HepG2 (cell line): ENCODE measurements around the gene CACNA1H. TPM values are rescaled to one million over a fixed set of nuclear protein-coding genes. Genes with fewer than 3 reads are reported as not detected.

ENCODE experiments used
- ATAC-seq: fragments of 200-7000 bp; cut with Tn5 transposase; 3 replicates; pipeline ENCODE4 v1.9.1; 2020; ENCODE audit warnings: mild to moderate bottlenecking, moderate library complexity
- BruUV-seq: library from RNA; stranded (reverse); fragments of 400-500 nt; replicated peaks from 2 replicates; lab custom pipeline; 2021; lab: Mats Ljungman, UMichigan
- CTCF ChIA-PET: fragments of 300-600 bp; formaldehyde crosslinking; extraction: SDS; loops from one replicate; lab custom pipeline; 2021; ENCODE audit warnings: low total read pairs, inconsistent platforms, low intra/inter-chr PET ratio; lab: Yijun Ruan, JAX
- POLR2A ChIA-PET: fragments of 350-600 bp; sonication (Branson Sonifier 250); formaldehyde crosslinking; loops from one replicate; lab custom pipeline; 2020; ENCODE audit warnings: antibody characterized with exemption, inconsistent platforms; lab: Yijun Ruan, JAX
- DNase-seq: peaks from one replicate; pipeline ENCODE4 v3.0.0-alpha.2; 2015; ENCODE audit warnings: low spot score
- FAIRE-seq: peaks from 3 replicates; lab custom pipeline; 2011; peaks lifted over from hg19 to GRCh38; lab: Jason Lieb, UNC
- H2AFZ ChIP-seq: one replicate; pipeline ENCODE4 v1.6.1; 2011; ENCODE audit warnings: low read length, inconsistent platforms
- H3K27ac ChIP-seq: fragments of 300-600 bp; 3 replicates; pipeline ENCODE4 v1.8.0; 2011; ENCODE audit warnings: mixed run types, mild to moderate bottlenecking, mixed read lengths, low read length, inconsistent platforms; ENCODE audit not compliant: insufficient read depth; ENCODE audit errors: extremely low read length
- H3K27me3 ChIP-seq, 2 experiments: fragments of 200-600 bp in 1 of 2; 2 replicates in 1 of 2; 3 replicates in 1 of 2; pipeline versions ENCODE4 v1.6.0 to v1.8.0; 2011; ENCODE audit warnings: low read length in 2 of 2, mild to moderate bottlenecking in 2 of 2, moderate library complexity in 2 of 2, inconsistent platforms in 1 of 2; ENCODE audit not compliant: insufficient read depth in 2 of 2, control insufficient read depth in 1 of 2
- H3K36me3 ChIP-seq, 2 experiments: fragments of 200-600 bp in 1 of 2; replicated peaks in 1 of 2; 2 replicates in 1 of 2; 3 replicates in 1 of 2; pipeline versions ENCODE4 v1.5.1 to v1.8.0; 2011; ENCODE audit warnings: low read length in 2 of 2, inconsistent platforms in 1 of 2; ENCODE audit not compliant: insufficient read depth in 2 of 2, control insufficient read depth in 1 of 2
- H3K4me1 ChIP-seq: 2 replicates; pipeline ENCODE4 v1.5.1; 2012; ENCODE audit warnings: low read length, inconsistent platforms; ENCODE audit not compliant: insufficient read depth
- H3K4me2 ChIP-seq: 2 replicates; pipeline ENCODE4 v1.6.0; 2011; ENCODE audit warnings: low read depth, low read length, inconsistent platforms
- H3K4me3 ChIP-seq, 3 experiments: fragments of 200-600 bp in 1 of 3; sonication (generic), shearing (Covaris generic) in 1 of 3; replicated peaks in 1 of 3; 2 replicates each; pipeline ENCODE4 v1.5.1; 2011 to 2016; ENCODE audit warnings: low read length in 3 of 3, inconsistent platforms in 2 of 3, low read depth in 2 of 3, mild to moderate bottlenecking in 2 of 3, control low read depth in 1 of 3, mixed read lengths in 1 of 3; ENCODE audit not compliant: insufficient read depth in 1 of 3
- H3K79me2 ChIP-seq: one replicate; pipeline ENCODE4 v1.6.1; 2011; ENCODE audit warnings: low read length, inconsistent platforms; ENCODE audit not compliant: insufficient read depth
- H3K9ac ChIP-seq: 2 replicates; pipeline ENCODE4 v1.6.0; 2011; ENCODE audit warnings: mild to moderate bottlenecking, low read depth, low read length, inconsistent platforms; ENCODE audit not compliant: insufficient read depth
- H3K9me3 ChIP-seq: 2 replicates; pipeline ENCODE4 v1.5.1; 2012; ENCODE audit warnings: mild to moderate bottlenecking, low read length
- H4K20me1 ChIP-seq: 2 replicates; pipeline ENCODE4 v1.6.0; 2011; ENCODE audit warnings: inconsistent platforms, mild to moderate bottlenecking, low read length, moderate library complexity; ENCODE audit not compliant: insufficient read depth
- CEBPG ChIP-seq: IDR thresholded peaks from 2 replicates; pipeline ENCODE4 v1.6.1; 2016
- CERS6 ChIP-seq: sonication (generic); formaldehyde crosslinking; IDR thresholded peaks from 2 replicates; pipeline ENCODE4 v1.5.0; 2020; ENCODE audit warnings: missing genetic modification reagents
- CTCF ChIP-seq: sonication (generic); formaldehyde crosslinking; IDR thresholded peaks from 2 replicates; pipeline ENCODE4 v1.5.0; 2020; ENCODE audit warnings: mild to moderate bottlenecking, missing genetic modification reagents, moderate library complexity
- GABPB1 ChIP-seq: IDR thresholded peaks from 2 replicates; pipeline ENCODE4 v1.6.1; 2016; ENCODE audit warnings: mild to moderate bottlenecking, missing genetic modification reagents, moderate library complexity, missing compliant biosample characterization
- HIC2 ChIP-seq: sonication (generic); formaldehyde crosslinking; IDR thresholded peaks from 2 replicates; pipeline ENCODE4 v1.9.0; 2022; ENCODE audit warnings: low read depth, missing genetic modification reagents
- KLF6 ChIP-seq: IDR thresholded peaks from 2 replicates; pipeline ENCODE4 v1.8.0; 2016; ENCODE audit warnings: missing biosample characterization, missing genetic modification reagents
- NBN ChIP-seq: fragments of 450-650 bp; conservative IDR thresholded peaks from 2 replicates; pipeline ENCODE4 v1.6.1; 2017
- NONO ChIP-seq, 2 experiments: fragments of 450-650 bp in 1 of 2; sonication (generic) in 1 of 2; formaldehyde crosslinking in 1 of 2; IDR thresholded peaks in 1 of 2; conservative IDR thresholded peaks in 1 of 2; 2 replicates each; pipeline versions ENCODE4 v1.6.1 to v1.8.0; 2017 to 2022; ENCODE audit warnings: mild to moderate bottlenecking in 1 of 2, missing genetic modification reagents in 1 of 2, moderate library complexity in 1 of 2
- U2AF1 ChIP-seq: fragments of 200-400 bp; formaldehyde crosslinking; optimal IDR thresholded peaks from 2 replicates; pipeline ENCODE3; 2017; ENCODE audit warnings: mild to moderate bottlenecking, low read depth, low read length
- ZNF33A ChIP-seq: sonication (generic); formaldehyde crosslinking; IDR thresholded peaks from 2 replicates; pipeline ENCODE4 v1.5.1; 2020; ENCODE audit warnings: missing genetic modification reagents, mild to moderate bottlenecking, moderate library complexity, borderline replicate concordance
- ZNF512 ChIP-seq: sonication (generic); formaldehyde crosslinking; IDR thresholded peaks from 2 replicates; pipeline ENCODE4 v1.4.0; 2020; ENCODE audit warnings: mild to moderate bottlenecking, missing genetic modification reagents
- ZNF703 ChIP-seq: sonication (generic); formaldehyde crosslinking; IDR thresholded peaks from 2 replicates; pipeline ENCODE4 v1.5.1; 2020; ENCODE audit warnings: missing genetic modification reagents, mild to moderate bottlenecking, moderate library complexity, borderline replicate concordance
- ZNF83 ChIP-seq: sonication (generic); formaldehyde crosslinking; IDR thresholded peaks from 2 replicates; pipeline ENCODE4 v1.4.0; 2020; ENCODE audit warnings: missing genetic modification reagents, mild to moderate bottlenecking, borderline replicate concordance
- ZXDC ChIP-seq: sonication (generic); formaldehyde crosslinking; IDR thresholded peaks from 2 replicates; pipeline ENCODE4 v1.5.0; 2020; ENCODE audit warnings: mild to moderate bottlenecking, missing genetic modification reagents
- WGBS: methylation state at CpG from one replicate; pipeline ENCODE4 v1.1.6; 2017; ENCODE audit warnings: low lambda C conversion rate; 5-methylcytosine and 5-hydroxymethylcytosine counted together
- in situ Hi-C: cut with HindIII; loops from 2 replicates; pipeline ENCODE4 v1.10.0; 2017; ENCODE audit warnings: low pct_unique_long_range_greater_than_20kb; ENCODE audit not compliant: extremely low pct_ligation_motif_present
- intact Hi-C: fragments of 100-400 bp; cut with micrococcal nuclease; formaldehyde crosslinking; loops from one replicate; pipeline ENCODE4 v1.10.0; 2022; ENCODE audit not compliant: unreplicated experiment
- polyA plus RNA-seq, 8 experiments: library from polyadenylated mRNA; depleted of rRNA in 3 of 8; stranded (reverse) in 7 of 8; unstranded in 1 of 8; fragments of >200 nt; fragmentation: Illumina TruSeq in 4 of 8; extraction: Trizol in 4 of 8; gene quantifications; 2 replicates each; pipeline versions ENCODE4 v1.2.1 to v1.2.3, GENCODE V29; 2011 to 2016; ENCODE audit warnings: low read depth in 4 of 8, missing spikeins in 1 of 8, mixed read lengths in 1 of 8; ENCODE audit not compliant: insufficient read depth in 1 of 8
- total RNA-seq, 5 experiments: library from RNA; depleted of rRNA; stranded (reverse); fragments of >200 nt; fragmentation: Illumina TruSeq; extraction: Trizol; gene quantifications; 2 replicates each; pipeline ENCODE4 v1.2.3, GENCODE V29; 2016; ENCODE audit warnings: low read depth in 1 of 5

Gene CACNA1H
- total and polyA plus RNA-seq, 2 of the 13 experiments (the other 11 are each of a cell fraction or from before 2014, with no cell fraction given), result 0.40 to 1.8 TPM

- Histone ChIP-seq H3K4me1 (no peaks in the 10 kb centered on the region), H3K79me2 (no peaks in the 10 kb centered on the region), H3K4me2 (no peak overlapping the region), H4K20me1 (peaks cover 3% of the 10 kb centered on the region; the same call in 1 of the 2 replicates), H3K9ac (no peak overlapping the region), H3K4me3 (no peak overlapping the region), H3K36me3 (no peaks in the 10 kb centered on the region), H2AFZ (no peak overlapping the region), H3K27ac (no peak overlapping the region), H3K27me3 (peaks cover 32 to 82% of the 10 kb centered on the region in 2 experiments), H3K9me3 (no peaks in the 10 kb centered on the region)
- no peak for FAIRE-seq
- ChIA-PET POLR2A (no interaction called here), CTCF (interaction anchor here (0.6 to 2.7 kb wide), 4 partner anchors 48 to 78 kb away, joined by 3 to 10 read pairs (median 5); no protein-coding TSS in a partner anchor)
- in situ Hi-C loops (no loop called here), intact Hi-C loops (loop anchor here (1.0 kb wide), 1 partner anchor 88 kb away; no protein-coding TSS in a partner anchor)
- peak; percentile 39 for DNase-seq
- ATAC-seq, result peak; percentile 76
- no TSS peak for BruUV-seq
- 4% methylated on average over 5 of the region's 26 CpGs for WGBS
- TF ChIP-seq CERS6 (CRISPR knock-in tag) (no peak), ZXDC (no peak), KLF6 (CRISPR knock-in tag) (no peak), NBN (no peak), ZNF33A (CRISPR knock-in tag) (no peak), ZNF512 (CRISPR knock-in tag) (no peak), ZNF703 (no peak), ZNF83 (CRISPR knock-in tag) (no peak), NONO (IDR thresholded peaks at IDR 0.05) (no peak), NONO (CRISPR knock-in tag; conservative IDR thresholded peaks at IDR 0.05) (no peak), CEBPG (CRISPR knock-in tag) (no peak), HIC2 (no peak), CTCF (peak; percentile 95), U2AF1 (no peak), GABPB1 (CRISPR knock-in tag) (peak; percentile 57; the same call in 1 of the 2 replicates)
Measured at GRCh38 chr16:1105888-1106620, 46.9 kb upstream of the CACNA1H start.
